NCI-H2171 (cell line): ENCODE results near the gene CRAMP1.
A peak's percentile ranks its signal among the peaks of the same experiment; 100 is the strongest.

ENCODE experiments used
- DNase-seq: peaks from one replicate; lab custom pipeline; 2025; lab: John Stamatoyannopoulos, UW

Gene CRAMP1

GRCh38 chr16:1657841-1658240, 45.7 kb downstream of the CRAMP1 start:
- no peak for DNase-seq

- DNase-seq: no peak
Observed at GRCh38 chr16:1659031-1659430, 46.9 kb downstream of the CRAMP1 start.

- DNase-seq: no peak
Observed at GRCh38 chr16:1661826-1662225, 49.7 kb downstream of the CRAMP1 start.

- no peak for DNase-seq
Observed at GRCh38 chr16:1662543-1662942, 50.4 kb downstream of the CRAMP1 start.

- no peak for DNase-seq
Observed at GRCh38 chr16:1665829-1666228, 53.7 kb downstream of the CRAMP1 start.

GRCh38 chr16:1666316-1666715, 54.2 kb downstream of the CRAMP1 start:
- DNase-seq: no peak

GRCh38 chr16:1667271-1667670, 55.1 kb downstream of the CRAMP1 start:
- DNase-seq: no peak

GRCh38 chr16:1667916-1668315, 55.8 kb downstream of the CRAMP1 start:
- no peak for DNase-seq

- DNase-seq: no peak
Observed at GRCh38 chr16:1668612-1669319, 56.6 kb downstream of the CRAMP1 start.

- DNase-seq: no peak
Observed at GRCh38 chr16:1669698-1670097, 57.5 kb downstream of the CRAMP1 start.

GRCh38 chr16:1670371-1670770, 58.2 kb downstream of the CRAMP1 start:
- DNase-seq: no peak

- no peak for DNase-seq
Observed at GRCh38 chr16:1670866-1671265, 58.7 kb downstream of the CRAMP1 start.

- no peak for DNase-seq
Observed at GRCh38 chr16:1673424-1674151, 61.4 kb downstream of the CRAMP1 start.

- DNase-seq: no peak
Observed at GRCh38 chr16:1674306-1674705, 62.1 kb downstream of the CRAMP1 start.

GRCh38 chr16:1674751-1675664, 62.8 kb downstream of the CRAMP1 start:
- no peak for DNase-seq

GRCh38 chr16:1676661-1677060, 64.5 kb downstream of the CRAMP1 start:
- no peak for DNase-seq

- DNase-seq: no peak
Observed at GRCh38 chr16:1677339-1677738, 65.2 kb downstream of the CRAMP1 start.

- peak; percentile 98 for DNase-seq
Observed at GRCh38 chr16:1677942-1678499, 65.9 kb downstream of the CRAMP1 start, which contains the start of gene JPT2. Gene JPT2 (plus strand): TSS chr16:1678279. CDS start chr16:1678313, 34 bp downstream.

GRCh38 chr16:1678500-1679098, 66.4 kb downstream of the CRAMP1 start:
- no peak for DNase-seq

GRCh38 chr16:1680361-1680760, 68.2 kb downstream of the CRAMP1 start:
- DNase-seq: no peak

- DNase-seq: no peak
Observed at GRCh38 chr16:1681032-1681431, 68.9 kb downstream of the CRAMP1 start.
